HEK293 (cell line): ENCODE measurements around the gene KCNIP2.

ENCODE experiments used
- CTCF ChIP-seq: fragments of 450-650 bp; formaldehyde crosslinking; IDR thresholded peaks from 2 replicates; pipeline ENCODE4 v1.5.1; 2016; ENCODE audit warnings: missing biosample characterization, missing genetic modification characterization
- FEZF1 ChIP-seq: fragments of 450-650 bp; formaldehyde crosslinking; IDR thresholded peaks from 2 replicates; pipeline ENCODE4 v1.5.1; 2016; ENCODE audit warnings: missing biosample characterization, missing genetic modification characterization
- HIC1 ChIP-seq: fragments of 450-650 bp; formaldehyde crosslinking; IDR thresholded peaks from 2 replicates; pipeline ENCODE4 v1.5.1; 2016; ENCODE audit warnings: missing biosample characterization, missing genetic modification characterization
- KLF10 ChIP-seq: fragments of 450-650 bp; IDR thresholded peaks from 2 replicates; pipeline ENCODE4 v1.5.1; 2018; ENCODE audit warnings: missing biosample characterization, mild to moderate bottlenecking, missing genetic modification characterization
- KLF8 ChIP-seq: fragments of 450-650 bp; formaldehyde crosslinking; IDR thresholded peaks from 2 replicates; pipeline ENCODE4 v1.5.1; 2016; ENCODE audit warnings: missing biosample characterization, missing genetic modification characterization
- REST ChIP-seq: fragments of 450-650 bp; formaldehyde crosslinking; IDR thresholded peaks from 2 replicates; pipeline ENCODE4 v1.5.1; 2016; ENCODE audit warnings: missing biosample characterization, missing genetic modification characterization
- ZBTB21 ChIP-seq: fragments of 450-650 bp; formaldehyde crosslinking; IDR thresholded peaks from 2 replicates; pipeline ENCODE4 v1.5.1; 2017; ENCODE audit warnings: missing biosample characterization, missing genetic modification characterization
- ZBTB26 ChIP-seq: fragments of 450-650 bp; formaldehyde crosslinking; optimal IDR thresholded peaks from 2 replicates; pipeline ENCODE3; 2016; ENCODE audit warnings: missing biosample characterization, mild to moderate bottlenecking, missing genetic modification characterization
- ZBTB48 ChIP-seq: fragments of 450-650 bp; formaldehyde crosslinking; IDR thresholded peaks from 2 replicates; pipeline ENCODE4 v1.5.1; 2016; ENCODE audit warnings: missing biosample characterization, missing genetic modification characterization
- ZFP3 ChIP-seq: fragments of 450-650 bp; formaldehyde crosslinking; IDR thresholded peaks from 2 replicates; pipeline ENCODE4 v1.5.1; 2016; ENCODE audit warnings: low read depth, missing biosample characterization, missing genetic modification characterization
- ZFP69B ChIP-seq: fragments of 450-650 bp; formaldehyde crosslinking; IDR thresholded peaks from 2 replicates; pipeline ENCODE4 v1.5.1; 2016; ENCODE audit warnings: missing biosample characterization, missing genetic modification characterization
- ZNF133 ChIP-seq: fragments of 450-650 bp; formaldehyde crosslinking; IDR thresholded peaks from 2 replicates; pipeline ENCODE4 v1.5.1; 2016; ENCODE audit warnings: missing biosample characterization, missing genetic modification characterization
- ZNF138 ChIP-seq: fragments of 450-650 bp; formaldehyde crosslinking; IDR thresholded peaks from 2 replicates; pipeline ENCODE4 v1.5.1; 2016; ENCODE audit warnings: missing biosample characterization, missing genetic modification characterization, borderline replicate concordance
- ZNF223 ChIP-seq: fragments of 450-650 bp; formaldehyde crosslinking; IDR thresholded peaks from 2 replicates; pipeline ENCODE4 v1.5.1; 2016; ENCODE audit warnings: missing biosample characterization, missing genetic modification characterization
- ZNF280C ChIP-seq: fragments of 450-650 bp; formaldehyde crosslinking; IDR thresholded peaks from 2 replicates; pipeline ENCODE4 v1.5.1; 2016; ENCODE audit warnings: missing biosample characterization, missing genetic modification characterization
- ZNF416 ChIP-seq: fragments of 450-650 bp; formaldehyde crosslinking; IDR thresholded peaks from 2 replicates; pipeline ENCODE4 v1.5.1; 2016; ENCODE audit warnings: missing biosample characterization, missing genetic modification characterization
- ZNF488 ChIP-seq: fragments of 450-650 bp; formaldehyde crosslinking; IDR thresholded peaks from 2 replicates; pipeline ENCODE4 v1.5.1; 2016; ENCODE audit warnings: missing biosample characterization, missing genetic modification characterization
- ZNF529 ChIP-seq: fragments of 450-650 bp; formaldehyde crosslinking; IDR thresholded peaks from 2 replicates; pipeline ENCODE4 v1.5.1; 2017; ENCODE audit warnings: missing genetic modification characterization, missing biosample characterization; ENCODE audit not compliant: insufficient replicate concordance
- ZNF558 ChIP-seq: fragments of 450-650 bp; formaldehyde crosslinking; IDR thresholded peaks from 2 replicates; pipeline ENCODE4 v1.5.1; 2016; ENCODE audit warnings: missing biosample characterization, missing genetic modification characterization
- ZNF560 ChIP-seq: fragments of 450-650 bp; formaldehyde crosslinking; IDR thresholded peaks from 2 replicates; pipeline ENCODE4 v1.5.1; 2017; ENCODE audit warnings: missing biosample characterization, missing genetic modification characterization, borderline replicate concordance
- ZNF677 ChIP-seq: fragments of 450-650 bp; IDR thresholded peaks from 2 replicates; pipeline ENCODE4 v1.5.0; 2018; ENCODE audit warnings: missing biosample characterization, mild to moderate bottlenecking, missing genetic modification characterization, moderate library complexity
- ZNF692 ChIP-seq: fragments of 450-650 bp; formaldehyde crosslinking; IDR thresholded peaks from 2 replicates; pipeline ENCODE4 v1.5.1; 2016; ENCODE audit warnings: missing biosample characterization, missing genetic modification characterization
- ZNF701 ChIP-seq: fragments of 450-650 bp; formaldehyde crosslinking; IDR thresholded peaks from 2 replicates; pipeline ENCODE4 v1.5.1; 2016; ENCODE audit warnings: missing biosample characterization, missing genetic modification characterization
- ZNF777 ChIP-seq: fragments of 450-650 bp; formaldehyde crosslinking; IDR thresholded peaks from 2 replicates; pipeline ENCODE4 v1.5.1; 2017; ENCODE audit warnings: missing biosample characterization, missing genetic modification characterization, borderline replicate concordance
- ZNF792 ChIP-seq: fragments of 450-650 bp; formaldehyde crosslinking; IDR thresholded peaks from 2 replicates; pipeline ENCODE4 v1.5.1; 2016; ENCODE audit warnings: missing biosample characterization, missing genetic modification characterization

The KCNIP2 gene

GRCh38 chr10:101830322-101831168, 13.1 kb downstream of the KCNIP2 start (continued):
- 0 out of 2 replicates have a peak, but pooled peaks have one; percentile 40 for TF ChIP-seq REST (tag by site-specific recombination)
- TF ChIP-seq ZNF488 (tag by site-specific recombination), result peak; percentile 86
- TF ChIP-seq ZNF792 (tag by site-specific recombination), result peak; percentile 90; the same call in 1 of the 2 replicates
- TF ChIP-seq ZNF280C (tag by site-specific recombination), result no peak
- peak; percentile 89 for TF ChIP-seq ZBTB48 (tag by site-specific recombination)
- TF ChIP-seq ZNF677 (tag by site-specific recombination), result no peak
- TF ChIP-seq CTCF (tag by site-specific recombination), result no peak; the same call in 1 of the 2 replicates
- no peak for TF ChIP-seq ZNF560 (tag by site-specific recombination)
- no peak for TF ChIP-seq ZFP3 (tag by site-specific recombination)
- no peak for TF ChIP-seq ZNF138
- no peak for TF ChIP-seq ZNF558 (tag by site-specific recombination)
- no peak for TF ChIP-seq ZNF529 (tag by site-specific recombination)
- TF ChIP-seq ZNF133 (tag by site-specific recombination), result peak; percentile 74
- no peak for TF ChIP-seq FEZF1 (tag by site-specific recombination)
- peak; percentile 71 for TF ChIP-seq ZBTB21 (tag by site-specific recombination)
- TF ChIP-seq ZNF416, result peak; percentile 91; the same call in 1 of the 2 replicates
- peak; percentile 96 for TF ChIP-seq ZNF692
- peak; percentile 87 for TF ChIP-seq ZNF223 (tag by site-specific recombination)
- TF ChIP-seq HIC1, result peak; percentile 99
- TF ChIP-seq ZBTB26 (tag by site-specific recombination), result peak; percentile 100
- TF ChIP-seq ZNF777 (tag by site-specific recombination), result peak; percentile 87; the same call in 1 of the 2 replicates
- TF ChIP-seq ZFP69B (tag by site-specific recombination), result peak; percentile 87
- peak; percentile 99 for TF ChIP-seq KLF8 (tag by site-specific recombination)
- TF ChIP-seq ZNF701 (tag by site-specific recombination), result no peak; the same call in 1 of the 2 replicates
- peak; percentile 97 for TF ChIP-seq KLF10 (tag by site-specific recombination)
